Loucy (cell line): Measurements from ENCODE around the gene MGAT2.
"Not testable (repeated sequence)": the region's sequence is repeated elsewhere in the genome, so short reads cannot be mapped to it uniquely, and the experiment has no call there.

Experiments
- H2AFZ ChIP-seq: fragments of 200-600 bp; sonication (generic); 2 replicates; pipeline ENCODE4 v1.6.0; 2016; ENCODE audit warnings: antibody characterized with exemption, mild to moderate bottlenecking, low read length, moderate library complexity
- H3F3A ChIP-seq: fragments of 200-600 bp; 2 replicates; pipeline ENCODE4 v1.6.0; 2016; ENCODE audit warnings: antibody characterized with exemption, low read depth, mild to moderate bottlenecking
- H3K27me3 ChIP-seq: fragments of 200-600 bp; sonication (generic); 2 replicates; pipeline ENCODE4 v1.6.1; 2014; ENCODE audit warnings: low read length, mild to moderate bottlenecking; ENCODE audit not compliant: insufficient read depth, poor library complexity, severe bottlenecking
- H3K36me3 ChIP-seq: fragments of 200-600 bp; sonication (generic); 2 replicates; pipeline ENCODE4 v1.6.1; 2016; ENCODE audit warnings: low read length; ENCODE audit not compliant: insufficient read depth
- H3K4me1 ChIP-seq: fragments of 200-600 bp; sonication (generic); 2 replicates; pipeline ENCODE4 v1.5.1; 2014; ENCODE audit warnings: low read length, mild to moderate bottlenecking; ENCODE audit not compliant: insufficient read depth, poor library complexity, severe bottlenecking
- H3K4me2 ChIP-seq: fragments of 200-600 bp; sonication (generic); 2 replicates; pipeline ENCODE4 v1.6.0; 2014; ENCODE audit warnings: antibody characterized with exemption, low read length, low read depth, mild to moderate bottlenecking; ENCODE audit not compliant: poor library complexity, severe bottlenecking
- H3K4me3 ChIP-seq: fragments of 200-600 bp; sonication (generic); 2 replicates; pipeline ENCODE4 v1.5.1; 2014; ENCODE audit warnings: low read length, mild to moderate bottlenecking, mixed read lengths; ENCODE audit not compliant: poor library complexity, severe bottlenecking
- H3K79me2 ChIP-seq: fragments of 200-600 bp; sonication (generic); 2 replicates; pipeline ENCODE4 v1.6.1; 2014; ENCODE audit warnings: low read length; ENCODE audit not compliant: insufficient read depth
- H3K9ac ChIP-seq: fragments of 200-600 bp; sonication (generic); 2 replicates; pipeline ENCODE4 v1.6.0; 2014; ENCODE audit warnings: mild to moderate bottlenecking, low read depth, low read length, moderate library complexity; ENCODE audit not compliant: poor library complexity, severe bottlenecking
- H3K9me2 ChIP-seq: fragments of 200-600 bp; sonication (generic); replicated peaks from 2 replicates; pipeline ENCODE4 v1.6.1; 2016; ENCODE audit warnings: low read depth, low read length, mixed read lengths
- H3K9me3 ChIP-seq: fragments of 200-600 bp; sonication (generic); 2 replicates; pipeline ENCODE4 v1.6.1; 2014; ENCODE audit warnings: mild to moderate bottlenecking, antibody characterized with exemption, low read length, low read depth; ENCODE audit not compliant: insufficient read depth
- H4K20me1 ChIP-seq: fragments of 200-600 bp; sonication (generic); 2 replicates; pipeline ENCODE4 v1.6.0; 2014; ENCODE audit warnings: antibody characterized with exemption, low read length, mild to moderate bottlenecking; ENCODE audit not compliant: insufficient read depth, poor library complexity, severe bottlenecking
- CTCF ChIP-seq: fragments of 200-600 bp; sonication (generic); conservative IDR thresholded peaks from 2 replicates; pipeline ENCODE4 v1.5.1; 2014; ENCODE audit warnings: mild to moderate bottlenecking, antibody characterized with exemption, low read length
- EZH2phosphoT487 ChIP-seq: fragments of 200-600 bp; IDR thresholded peaks from 2 replicates; pipeline ENCODE4 v1.6.1; 2018; ENCODE audit warnings: antibody characterized with exemption, mild to moderate bottlenecking, moderate library complexity, borderline replicate concordance

The MGAT2 gene

GRCh38 chr14:49583629-49584028 is 37.0 kb upstream of the MGAT2 start:
- peak overlapping the region; percentile 88 for H3K4me3 ChIP-seq
- peaks cover 23% of the 10 kb centered on the region; the same call in 1 of the 2 replicates for H3K36me3 ChIP-seq
- no peaks in the 10 kb centered on the region for H3K9me2 ChIP-seq
- peaks cover 76% of the 10 kb centered on the region for H3K79me2 ChIP-seq
- no peaks in the 10 kb centered on the region for H3K9me3 ChIP-seq
- no peak overlapping the region for H2AFZ ChIP-seq
- peaks cover 65% of the 10 kb centered on the region for H3K4me1 ChIP-seq
- no peaks in the 10 kb centered on the region for H3K27me3 ChIP-seq
- TF ChIP-seq CTCF (no peak), EZH2phosphoT487 (no peak)
- peak overlapping the region; percentile 88 for H3K9ac ChIP-seq
- no peaks in the 10 kb centered on the region for H3F3A ChIP-seq
- H4K20me1 ChIP-seq, result peaks cover 71% of the 10 kb centered on the region
- H3K4me2 ChIP-seq, result peak overlapping the region; percentile 98

GRCh38 chr14:49584058-49584457 is 36.5 kb upstream of the MGAT2 start:
- Histone ChIP-seq H3K79me2 (peaks cover 72% of the 10 kb centered on the region), H3F3A (no peaks in the 10 kb centered on the region), H3K36me3 (peaks cover 23% of the 10 kb centered on the region; the same call in 1 of the 2 replicates), H3K9me3 (no peaks in the 10 kb centered on the region), H2AFZ (no peak overlapping the region), H3K4me3 (peak overlapping the region; percentile 88), H3K9me2 (no peaks in the 10 kb centered on the region), H3K9ac (peak overlapping the region; percentile 88), H3K4me1 (peaks cover 61% of the 10 kb centered on the region), H3K27me3 (no peaks in the 10 kb centered on the region), H3K4me2 (peak overlapping the region; percentile 98), H4K20me1 (peaks cover 66% of the 10 kb centered on the region)
- TF ChIP-seq EZH2phosphoT487 (no peak), CTCF (no peak)

GRCh38 chr14:49584981-49585640 is 35.5 kb upstream of the MGAT2 start:
- Histone ChIP-seq H3K4me3 (peak overlapping the region; percentile 88), H3K4me2 (peak overlapping the region; percentile 98), H3K9ac (peak overlapping the region; percentile 88), H3K36me3 (peaks cover 23% of the 10 kb centered on the region; the same call in 1 of the 2 replicates), H4K20me1 (peaks cover 56% of the 10 kb centered on the region), H3K4me1 (peaks cover 50% of the 10 kb centered on the region), H3K79me2 (peaks cover 61% of the 10 kb centered on the region)
- H3K9me3 ChIP-seq, H3F3A ChIP-seq, H3K9me2 ChIP-seq, H2AFZ ChIP-seq, H3K27me3 ChIP-seq: not testable (repeated sequence)
